ENCODE measurements around the gene C1orf210. TPM values are rescaled to one million over a fixed set of nuclear protein-coding genes. Genes with fewer than 3 reads are reported as not detected.

Gene C1orf210
- total and polyA plus RNA-seq, 9 of the 15 experiments (the other 6 are each of a cell fraction or from before 2014, with no cell fraction given) = 0.21 TPM; not detected in 8

DNA sequence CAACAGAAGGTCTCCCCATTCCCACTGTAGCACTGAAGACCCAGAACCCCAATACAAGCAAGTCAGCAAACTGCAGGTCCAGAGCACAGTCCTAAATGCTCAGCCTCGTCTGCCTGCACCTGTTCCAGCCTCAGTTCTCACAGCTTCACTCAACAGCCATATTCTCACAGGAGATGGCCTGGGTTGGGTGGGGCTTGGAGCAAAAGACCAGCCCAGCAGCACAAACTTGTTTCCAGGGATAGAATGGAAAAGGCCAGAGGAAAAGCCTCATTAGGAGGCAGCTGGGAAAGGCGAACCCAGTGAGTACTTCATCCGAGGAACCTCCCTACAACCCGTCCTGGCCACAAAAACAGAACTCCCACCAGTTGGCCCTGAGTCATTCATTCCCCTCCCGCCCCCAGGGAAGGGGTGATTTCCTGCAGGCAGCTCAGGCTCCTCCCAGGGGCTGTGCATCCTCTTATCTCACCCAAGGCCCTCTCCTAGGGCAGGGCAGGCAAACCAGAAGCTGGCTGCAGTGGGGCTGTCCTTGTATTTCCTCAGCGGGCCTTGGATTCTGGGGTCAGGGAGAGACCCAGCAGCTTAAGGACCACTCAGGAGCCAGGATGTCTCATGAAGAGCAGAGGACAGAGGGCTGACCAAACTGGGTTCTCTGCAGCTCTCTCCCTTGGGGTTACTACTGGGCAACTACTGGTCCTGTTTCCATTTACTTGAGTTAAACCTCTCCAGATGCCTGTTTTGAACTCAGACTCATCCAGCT is 44.8 kb upstream of the C1orf210 start (continued):
- TF ChIP-seq HNRNPUL1 (IDR thresholded peaks at IDR 0.05; ENCODE audit: low read length) = no peak; the same call in 1 of the 2 replicates
- TF ChIP-seq GATAD2A (IDR thresholded peaks at IDR 0.05) = no peak
- TF ChIP-seq DLX4 (CRISPR knock-in tag; IDR thresholded peaks at IDR 0.05) = no peak
- TF ChIP-seq RCOR1 (IDR thresholded peaks at IDR 0.05; ENCODE audit: borderline replicate concordance in 1 of 2, low read depth in 2 of 2, low read length in 2 of 2) = peak in 1 of 2 experiments; percentile 94; a peak in 3 of 4 replicates
- TF ChIP-seq, protein P1, sequence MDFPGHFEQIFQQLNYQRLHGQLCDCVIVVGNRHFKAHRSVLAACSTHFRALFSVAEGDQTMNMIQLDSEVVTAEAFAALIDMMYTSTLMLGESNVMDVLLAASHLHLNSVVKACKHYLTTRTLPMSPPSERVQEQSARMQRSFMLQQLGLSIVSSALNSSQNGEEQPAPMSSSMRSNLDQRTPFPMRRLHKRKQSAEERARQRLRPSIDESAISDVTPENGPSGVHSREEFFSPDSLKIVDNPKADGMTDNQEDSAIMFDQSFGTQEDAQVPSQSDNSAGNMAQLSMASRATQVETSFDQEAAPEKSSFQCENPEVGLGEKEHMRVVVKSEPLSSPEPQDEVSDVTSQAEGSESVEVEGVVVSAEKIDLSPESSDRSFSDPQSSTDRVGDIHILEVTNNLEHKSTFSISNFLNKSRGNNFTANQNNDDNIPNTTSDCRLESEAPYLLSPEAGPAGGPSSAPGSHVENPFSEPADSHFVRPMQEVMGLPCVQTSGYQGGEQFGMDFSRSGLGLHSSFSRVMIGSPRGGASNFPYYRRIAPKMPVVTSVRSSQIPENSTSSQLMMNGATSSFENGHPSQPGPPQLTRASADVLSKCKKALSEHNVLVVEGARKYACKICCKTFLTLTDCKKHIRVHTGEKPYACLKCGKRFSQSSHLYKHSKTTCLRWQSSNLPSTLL (IDR thresholded peaks at IDR 0.05) = no peak
- TF ChIP-seq ESRRA (IDR thresholded peaks at IDR 0.05; ENCODE audit: borderline replicate concordance, low read depth) = peak; percentile 35; the same call in 1 of the 2 replicates
- no peak for TF ChIP-seq ZNF561 (CRISPR knock-in tag; conservative IDR thresholded peaks at IDR 0.05)
- peak; percentile 50 for TF ChIP-seq KDM5B (IDR thresholded peaks at IDR 0.05; ENCODE audit: insufficient replicate concordance, low read depth, low read length)
- TF ChIP-seq TARDBP (IDR thresholded peaks at IDR 0.05) = peak; percentile 74; the same call in 1 of the 2 replicates
- no peak for TF ChIP-seq ERF (CRISPR knock-in tag; IDR thresholded peaks at IDR 0.05)
- no peak for TF ChIP-seq E2F5 (CRISPR knock-in tag; IDR thresholded peaks at IDR 0.05)
- peak in 1 of 2 experiments; percentile 36; a peak in 1 of 4 replicates for TF ChIP-seq TBL1XR1 (IDR thresholded peaks at IDR 0.05; ENCODE audit: low read length in 2 of 2)
- TF ChIP-seq MBD2 (IDR thresholded peaks at IDR 0.05; ENCODE audit: borderline replicate concordance, low read depth) = peak; percentile 78
- TF ChIP-seq, protein P2, sequence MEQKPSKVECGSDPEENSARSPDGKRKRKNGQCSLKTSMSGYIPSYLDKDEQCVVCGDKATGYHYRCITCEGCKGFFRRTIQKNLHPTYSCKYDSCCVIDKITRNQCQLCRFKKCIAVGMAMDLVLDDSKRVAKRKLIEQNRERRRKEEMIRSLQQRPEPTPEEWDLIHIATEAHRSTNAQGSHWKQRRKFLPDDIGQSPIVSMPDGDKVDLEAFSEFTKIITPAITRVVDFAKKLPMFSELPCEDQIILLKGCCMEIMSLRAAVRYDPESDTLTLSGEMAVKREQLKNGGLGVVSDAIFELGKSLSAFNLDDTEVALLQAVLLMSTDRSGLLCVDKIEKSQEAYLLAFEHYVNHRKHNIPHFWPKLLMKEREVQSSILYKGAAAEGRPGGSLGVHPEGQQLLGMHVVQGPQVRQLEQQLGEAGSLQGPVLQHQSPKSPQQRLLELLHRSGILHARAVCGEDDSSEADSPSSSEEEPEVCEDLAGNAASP (IDR thresholded peaks at IDR 0.05) = no peak
- peak; percentile 88 for TF ChIP-seq VEZF1 (CRISPR knock-in tag; IDR thresholded peaks at IDR 0.05)
- TF ChIP-seq GABPA (tag; conservative IDR thresholded peaks at IDR 0.05; ENCODE audit: low read depth) = peak; percentile 55; the same call in 1 of the 2 replicates
- peak; percentile 24 to 53; a peak in 2 of 4 replicates for TF ChIP-seq FOXK2 (conservative IDR thresholded peaks at IDR 0.05 in 1 of 2, IDR thresholded peaks at IDR 0.05 in 1 of 2; ENCODE audit: low read depth in 2 of 2)
- peak; percentile 95 for TF ChIP-seq FOSL1 (tag; conservative IDR thresholded peaks at IDR 0.05)
- TF ChIP-seq HES1 (IDR thresholded peaks at IDR 0.05; ENCODE audit: low read depth) = no peak
- TF ChIP-seq SMARCE1 (IDR thresholded peaks at IDR 0.05) = peak; percentile 90
- TF ChIP-seq MAZ (CRISPR knock-in tag; conservative IDR thresholded peaks at IDR 0.05 in 1 of 2, IDR thresholded peaks at IDR 0.05 in 1 of 2) = peak; percentile 84 to 96
